ENCODE measurements around the gene SPRY4.
"Not testable (repeated sequence)": the region's sequence is repeated elsewhere in the genome, so short reads cannot be mapped to it uniquely, and the experiment has no call there.

The SPRY4 gene

GRCh38 chr5:142277796-142278195 is 47.0 kb downstream of the SPRY4 start:
- no peak for DNase-seq
- Histone ChIP-seq H3K4me1 (peaks cover 14% of the 10 kb centered on the region), H3K4me3 (ENCODE audit: low read depth, low read length) (no peak overlapping the region), H3K36me3 (no peaks in the 10 kb centered on the region), H3K9me3 (no peaks in the 10 kb centered on the region), H3K27me3 (no peaks in the 10 kb centered on the region)
- TF ChIP-seq CTCF (IDR thresholded peaks at IDR 0.05; ENCODE audit: low read depth, low read length) = no peak

GRCh38 chr5:142276517-142276916 is 48.3 kb downstream of the SPRY4 start:
- no peaks in the 10 kb centered on the region for H3K9me3 ChIP-seq
- no peak overlapping the region for H3K4me3 ChIP-seq (ENCODE audit: low read depth, low read length)
- H3K36me3 ChIP-seq = no peaks in the 10 kb centered on the region
- no peaks in the 10 kb centered on the region for H3K27me3 ChIP-seq
- no peak for TF ChIP-seq CTCF (IDR thresholded peaks at IDR 0.05; ENCODE audit: low read depth, low read length)
- DNase-seq = no peak
- H3K4me1 ChIP-seq = peaks cover 14% of the 10 kb centered on the region

- no peak for DNase-seq
- no peak for TF ChIP-seq CTCF (IDR thresholded peaks at IDR 0.05; ENCODE audit: low read depth, low read length)
- no peaks in the 10 kb centered on the region for H3K9me3 ChIP-seq
- H3K36me3 ChIP-seq = no peaks in the 10 kb centered on the region
- H3K4me3 ChIP-seq (ENCODE audit: low read depth, low read length) = no peak overlapping the region
- peaks cover 7% of the 10 kb centered on the region for H3K4me1 ChIP-seq
- H3K27me3 ChIP-seq = no peaks in the 10 kb centered on the region
Measured at GRCh38 chr5:142275496-142275895, 49.3 kb downstream of the SPRY4 start.

- not testable (repeated sequence) for H3K4me1 ChIP-seq; H3K9me3 ChIP-seq; H3K4me3 ChIP-seq (ENCODE audit: low read depth, low read length); H3K36me3 ChIP-seq; H3K27me3 ChIP-seq; DNase-seq
Measured at GRCh38 chr5:142272596-142272995, 52.2 kb downstream of the SPRY4 start.

GRCh38 chr5:142264084-142264483 is 60.7 kb downstream of the SPRY4 start:
- not testable (repeated sequence) for H3K4me3 ChIP-seq (ENCODE audit: low read depth, low read length); DNase-seq

GRCh38 chr5:142263346-142263745 is 61.5 kb downstream of the SPRY4 start:
- no peak overlapping the region for H3K4me3 ChIP-seq (ENCODE audit: low read depth, low read length)
- H3K9me3 ChIP-seq = no peaks in the 10 kb centered on the region
- H3K27me3 ChIP-seq = no peaks in the 10 kb centered on the region
- no peak for DNase-seq
- no peaks in the 10 kb centered on the region for H3K4me1 ChIP-seq
- H3K36me3 ChIP-seq = no peaks in the 10 kb centered on the region
- no peak for TF ChIP-seq CTCF (IDR thresholded peaks at IDR 0.05; ENCODE audit: low read depth, low read length)

More at GRCh38 chr5:142264084-142264483, 60.7 kb downstream of the SPRY4 start:
- H3K27me3 ChIP-seq, H3K4me1 ChIP-seq, H3K36me3 ChIP-seq, H3K9me3 ChIP-seq: not testable (repeated sequence)

GRCh38 chr5:142262683-142263082 is 62.1 kb downstream of the SPRY4 start:
- no peaks in the 10 kb centered on the region for H3K27me3 ChIP-seq
- H3K4me3 ChIP-seq (ENCODE audit: low read depth, low read length) = no peak overlapping the region
- DNase-seq = no peak
- H3K9me3 ChIP-seq = no peaks in the 10 kb centered on the region
- H3K4me1 ChIP-seq = no peaks in the 10 kb centered on the region
- no peak for TF ChIP-seq CTCF (IDR thresholded peaks at IDR 0.05; ENCODE audit: low read depth, low read length)
- H3K36me3 ChIP-seq = no peaks in the 10 kb centered on the region

All from BE2C (cell line).